Body of pancreas (tissue), 4 donors: ENCODE data around the gene MAPKAPK2.

Source experiments
- POLR2A ChIP-seq, 3 donors: fragments of 450-650 bp; IDR thresholded peaks; one replicate each; pipeline ENCODE4 v1.6.1; 2016; ENCODE audit warnings: antibody characterized with exemption in 3 of 3, mild to moderate bottlenecking in 2 of 3
- TF ChIP-seq, protein P1 (sequence below), 7 experiments: fragments of 450-650 bp in 4 of 7; fragments of 200-600 bp in 3 of 7; sonication (generic) in 3 of 7; IDR thresholded peaks; one replicate each; pipeline ENCODE4 v1.5.1; 2016 to 2019; ENCODE audit warnings: antibody characterized with exemption in 7 of 7

DNA sequence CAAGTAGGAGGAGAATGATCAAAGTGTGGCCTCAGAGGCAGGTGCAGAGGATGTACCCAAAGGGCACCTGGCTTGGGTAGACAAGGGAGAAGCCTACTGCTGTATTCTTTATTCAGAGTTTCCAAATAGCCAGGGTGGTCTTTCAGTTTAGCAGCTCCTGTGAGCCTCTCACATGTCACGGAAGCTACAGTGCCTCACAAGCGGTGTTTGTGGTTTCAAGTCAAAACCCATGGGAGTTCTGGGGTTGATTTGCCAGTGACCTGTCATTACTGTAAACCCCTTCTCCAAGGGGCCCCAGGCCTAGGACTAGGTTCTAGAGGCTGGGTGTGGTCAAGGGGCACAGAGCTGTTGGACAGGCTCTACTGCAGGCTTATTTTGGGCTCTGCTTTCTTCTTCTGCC is 97.7 kb downstream of the MAPKAPK2 start:
- TF ChIP-seq, protein P1, sequence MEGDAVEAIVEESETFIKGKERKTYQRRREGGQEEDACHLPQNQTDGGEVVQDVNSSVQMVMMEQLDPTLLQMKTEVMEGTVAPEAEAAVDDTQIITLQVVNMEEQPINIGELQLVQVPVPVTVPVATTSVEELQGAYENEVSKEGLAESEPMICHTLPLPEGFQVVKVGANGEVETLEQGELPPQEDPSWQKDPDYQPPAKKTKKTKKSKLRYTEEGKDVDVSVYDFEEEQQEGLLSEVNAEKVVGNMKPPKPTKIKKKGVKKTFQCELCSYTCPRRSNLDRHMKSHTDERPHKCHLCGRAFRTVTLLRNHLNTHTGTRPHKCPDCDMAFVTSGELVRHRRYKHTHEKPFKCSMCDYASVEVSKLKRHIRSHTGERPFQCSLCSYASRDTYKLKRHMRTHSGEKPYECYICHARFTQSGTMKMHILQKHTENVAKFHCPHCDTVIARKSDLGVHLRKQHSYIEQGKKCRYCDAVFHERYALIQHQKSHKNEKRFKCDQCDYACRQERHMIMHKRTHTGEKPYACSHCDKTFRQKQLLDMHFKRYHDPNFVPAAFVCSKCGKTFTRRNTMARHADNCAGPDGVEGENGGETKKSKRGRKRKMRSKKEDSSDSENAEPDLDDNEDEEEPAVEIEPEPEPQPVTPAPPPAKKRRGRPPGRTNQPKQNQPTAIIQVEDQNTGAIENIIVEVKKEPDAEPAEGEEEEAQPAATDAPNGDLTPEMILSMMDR (IDR thresholded peaks at IDR 0.05) = no peak
- no peak for TF ChIP-seq POLR2A (IDR thresholded peaks at IDR 0.05)
